Heart left ventricle (tissue), 16 donors: ENCODE data around the gene TIMM22. TPM values are rescaled to one million over a fixed set of nuclear protein-coding genes. Genes with fewer than 3 reads are reported as not detected.

ENCODE experiments used
- ATAC-seq, 4 donors: fragments of 200-7000 bp; cut with Tn5 transposase; one replicate each; pipeline ENCODE4 v1.9.1; 2020 to 2022; ENCODE audit warnings: moderate library complexity in 4 of 4, mild to moderate bottlenecking in 3 of 4, moderate number of reproducible peaks in 1 of 4
- DNase-seq, 5 donors: peaks; one replicate each; pipeline ENCODE4 v3.0.0-alpha.2; 2020
- H3K27ac ChIP-seq, 12 donors: fragments of 200-600 bp; sonication (generic) in 4 of 12; one replicate each; pipeline versions ENCODE4 v1.5.0 to v1.8.0; 2016 to 2022; ENCODE audit warnings: mild to moderate bottlenecking in 2 of 12
- H3K27me3 ChIP-seq, 9 donors: fragments of 200-600 bp; sonication (generic) in 2 of 9; one replicate each; pipeline versions ENCODE4 v1.5.1 to v1.8.0; 2016 to 2022; ENCODE audit warnings: mild to moderate bottlenecking in 3 of 9
- H3K36me3 ChIP-seq, 9 donors: fragments of 200-600 bp; sonication (generic) in 2 of 9; one replicate each; pipeline versions ENCODE4 v1.5.0 to v1.8.0; 2018 to 2022; ENCODE audit warnings: mild to moderate bottlenecking in 2 of 9
- H3K4me1 ChIP-seq, 12 donors: fragments of 200-600 bp; sonication (generic) in 4 of 12; one replicate each; pipeline versions ENCODE4 v1.5.0 to v1.8.0; 2016 to 2022; ENCODE audit warnings: mild to moderate bottlenecking in 3 of 12
- H3K4me3 ChIP-seq, 12 donors: fragments of 200-600 bp; sonication (generic) in 4 of 12; one replicate each; pipeline versions ENCODE4 v1.5.0 to v1.8.0; 2017 to 2022; ENCODE audit warnings: mild to moderate bottlenecking in 9 of 12, moderate library complexity in 4 of 12
- H3K9me3 ChIP-seq, 12 donors: fragments of 200-600 bp; sonication (generic) in 4 of 12; one replicate each; pipeline versions ENCODE4 v1.5.0 to v1.8.0; 2016 to 2022; ENCODE audit warnings: mild to moderate bottlenecking in 1 of 12
- POLR2A ChIP-seq, 2 donors: fragments of 450-650 bp; IDR thresholded peaks; one replicate each; pipeline ENCODE4 v1.6.1; 2017; ENCODE audit warnings: antibody characterized with exemption in 2 of 2, mild to moderate bottlenecking in 2 of 2, moderate library complexity in 2 of 2
- WGBS, 4 donors: extraction: QIAGEN DNeasy Blood & Tissue Kit in 2 of 4; methylation state at CpG; one replicate each; pipeline versions ENCODE4 v1.1.5 to v1.1.7; 2013 to 2018; 5-methylcytosine and 5-hydroxymethylcytosine counted together
- intact Hi-C, 10 donors: fragments of 100-400 bp; cut with DNase I; formaldehyde crosslinking; loops; one replicate each; pipeline versions ENCODE4 v1.11.1 to v1.14.2; 2022
- polyA plus RNA-seq, 2 donors: library from polyadenylated mRNA; stranded (reverse); fragments of 200-250 nt; gene quantifications; one replicate each; pipeline ENCODE4 v1.2.3, GENCODE V29; 2013
- total RNA-seq, 9 donors: library from RNA; depleted of rRNA in 2 of 9; stranded (reverse); fragments of >200 nt in 2 of 9; fragmentation: NEBNext Ultra II Directional in 3 of 9; extraction: Animal tissue kit (Norgen Biotek cat#: 25700) in 3 of 9; gene quantifications; one replicate each; pipeline versions ENCODE4 v1.1.0 to v1.2.4, GENCODE V29; 2016 to 2023
- TF ChIP-seq, protein P1 (sequence below), 12 donors: fragments of 200-600 bp; sonication (generic) in 4 of 12; IDR thresholded peaks; one replicate each; pipeline versions ENCODE4 v1.5.0 to v1.8.0; 2018 to 2022; ENCODE audit warnings: antibody characterized with exemption in 12 of 12, mild to moderate bottlenecking in 5 of 12
- donor health status: ischemic (EF 13 %, LVEDD 7.1; RV severe dilation, severe dysfunction).
- donor health status: healthy with polysubstance abuse.
- donor health status: DM: no; HTN: yes; CAD: no.
- donor health status: DM: no; HTN: no; CAD: no.
- donor health status: ischemic (EF 25% LVEDD 6.9; RV normal size, moderate dysfunction).
- donor health status: ischemic (EF 25% LVEDD 5.7; RV mildly dilated, moderate dysfunction).
- donor health status: healthy.
- donor health status: DM: yes; HTN: yes; CAD: no.
- donor health status: ischemic (EF 35%, LVEDD 5.7; RV mildly dilated, moderate dysfunction).
- donor health status: nonischemic (EF 11% LVEDD 7.7; RV severe dilation, severe dysfunction).
- donor health status: DM: yes; HTN: yes; CAD: no.
- donor health status: PGD.
- donor health status: ischemic (EF 29% LVEDD 5.4; RV normal size, mild dysfunction).
- donor health status: nonischemic (EF 23%, LVEDD 6.1; RV moderate dilation, normal function).

Gene TIMM22
- total and polyA plus RNA-seq, 11 donors: 12.5 to 20.4 (median 16.5) TPM

- no peak overlapping the region for H3K27ac ChIP-seq
- H3K4me1 ChIP-seq: peaks cover 6 to 71% (median 40%) of the 10 kb centered on the region in 12 donors
- H3K4me3 ChIP-seq: no peak overlapping the region
- no peaks in the 10 kb centered on the region for H3K27me3 ChIP-seq
- WGBS, 4 donors: 82 to 95% (median 87%) methylated on average over 9 to 20 of the region's 20 CpGs
- DNase-seq (no peak), ATAC-seq (no peak)
- no peaks in the 10 kb centered on the region for H3K9me3 ChIP-seq
- intact Hi-C loops: no loop called here
- peaks cover 0 to 39% (median 12%) of the 10 kb centered on the region in 9 donors for H3K36me3 ChIP-seq
- TF ChIP-seq, protein P1, sequence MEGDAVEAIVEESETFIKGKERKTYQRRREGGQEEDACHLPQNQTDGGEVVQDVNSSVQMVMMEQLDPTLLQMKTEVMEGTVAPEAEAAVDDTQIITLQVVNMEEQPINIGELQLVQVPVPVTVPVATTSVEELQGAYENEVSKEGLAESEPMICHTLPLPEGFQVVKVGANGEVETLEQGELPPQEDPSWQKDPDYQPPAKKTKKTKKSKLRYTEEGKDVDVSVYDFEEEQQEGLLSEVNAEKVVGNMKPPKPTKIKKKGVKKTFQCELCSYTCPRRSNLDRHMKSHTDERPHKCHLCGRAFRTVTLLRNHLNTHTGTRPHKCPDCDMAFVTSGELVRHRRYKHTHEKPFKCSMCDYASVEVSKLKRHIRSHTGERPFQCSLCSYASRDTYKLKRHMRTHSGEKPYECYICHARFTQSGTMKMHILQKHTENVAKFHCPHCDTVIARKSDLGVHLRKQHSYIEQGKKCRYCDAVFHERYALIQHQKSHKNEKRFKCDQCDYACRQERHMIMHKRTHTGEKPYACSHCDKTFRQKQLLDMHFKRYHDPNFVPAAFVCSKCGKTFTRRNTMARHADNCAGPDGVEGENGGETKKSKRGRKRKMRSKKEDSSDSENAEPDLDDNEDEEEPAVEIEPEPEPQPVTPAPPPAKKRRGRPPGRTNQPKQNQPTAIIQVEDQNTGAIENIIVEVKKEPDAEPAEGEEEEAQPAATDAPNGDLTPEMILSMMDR (IDR thresholded peaks at IDR 0.05): no peak
- TF ChIP-seq POLR2A (IDR thresholded peaks at IDR 0.05): no peak
Observed at GRCh38 chr17:1034652-1035210, 37.8 kb downstream of the TIMM22 start.

- Histone ChIP-seq H3K27ac (peak overlapping the region in 5 of 12 donors; percentile 18 to 48 (median 27)), H3K4me3 (no peak overlapping the region), H3K36me3 (peaks cover 0 to 32% (median 12%) of the 10 kb centered on the region in 9 donors), H3K9me3 (no peaks in the 10 kb centered on the region), H3K4me1 (peaks cover 5 to 71% (median 40%) of the 10 kb centered on the region in 12 donors), H3K27me3 (no peaks in the 10 kb centered on the region)
- WGBS, 4 donors: 34 to 46% (median 40%) methylated on average over 14 to 17 of the region's 17 CpGs
- TF ChIP-seq POLR2A (IDR thresholded peaks at IDR 0.05): no peak
- TF ChIP-seq, protein P1 (IDR thresholded peaks at IDR 0.05): no peak
- intact Hi-C loops: no loop called here
- DNase-seq: no peak
- ATAC-seq: no peak
Observed at GRCh38 chr17:1035546-1036170, 38.7 kb downstream of the TIMM22 start.

DNA sequence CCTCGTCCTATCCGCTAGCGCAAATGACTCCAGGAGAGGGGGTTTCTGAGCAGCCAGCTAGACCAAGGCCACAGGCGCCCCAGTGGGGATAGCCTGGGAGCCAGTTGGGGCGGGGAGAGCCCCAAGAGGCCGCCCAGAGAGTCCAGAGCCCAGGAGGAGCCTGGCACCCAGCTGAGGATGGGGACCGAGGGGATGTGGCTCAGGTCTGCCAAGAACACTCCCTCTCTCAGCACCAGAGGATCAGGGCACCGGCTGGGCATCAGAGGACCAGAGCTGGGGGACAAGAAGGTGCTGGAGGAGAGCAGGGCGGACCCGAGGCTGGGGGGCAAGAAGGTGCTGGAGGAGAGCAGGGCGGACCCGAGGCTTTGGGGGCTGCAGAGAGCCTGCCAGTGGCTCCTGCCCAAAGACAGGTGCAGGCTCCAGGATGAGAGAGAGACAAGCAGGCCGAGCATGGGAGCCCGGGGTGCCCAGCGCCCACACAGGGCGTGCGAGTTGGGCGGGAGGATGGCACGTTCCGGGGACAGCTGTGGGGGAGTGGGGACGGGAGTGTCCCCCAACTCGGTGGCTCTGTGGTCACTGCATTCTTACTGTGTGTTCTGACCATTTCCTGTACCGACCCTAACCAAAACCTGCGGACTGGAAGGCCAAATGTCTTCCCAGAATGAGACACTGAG is 39.4 kb downstream of the TIMM22 start:
- ATAC-seq (no peak), DNase-seq (no peak)
- peak overlapping the region in 4 of 12 donors; percentile 18 to 48 (median 27) for H3K27ac ChIP-seq
- H3K36me3 ChIP-seq: peaks cover 0 to 29% (median 12%) of the 10 kb centered on the region in 9 donors
- intact Hi-C loops: no loop called here
- no peaks in the 10 kb centered on the region for H3K27me3 ChIP-seq
- no peak for TF ChIP-seq POLR2A (IDR thresholded peaks at IDR 0.05)
- TF ChIP-seq, protein P1 (IDR thresholded peaks at IDR 0.05): no peak
- WGBS, 4 donors: 82 to 86% (median 85%) methylated on average over 24 of the region's 24 CpGs
- H3K9me3 ChIP-seq: no peaks in the 10 kb centered on the region
- peaks cover 5 to 71% (median 38%) of the 10 kb centered on the region in 12 donors for H3K4me1 ChIP-seq
- H3K4me3 ChIP-seq: no peak overlapping the region

DNA sequence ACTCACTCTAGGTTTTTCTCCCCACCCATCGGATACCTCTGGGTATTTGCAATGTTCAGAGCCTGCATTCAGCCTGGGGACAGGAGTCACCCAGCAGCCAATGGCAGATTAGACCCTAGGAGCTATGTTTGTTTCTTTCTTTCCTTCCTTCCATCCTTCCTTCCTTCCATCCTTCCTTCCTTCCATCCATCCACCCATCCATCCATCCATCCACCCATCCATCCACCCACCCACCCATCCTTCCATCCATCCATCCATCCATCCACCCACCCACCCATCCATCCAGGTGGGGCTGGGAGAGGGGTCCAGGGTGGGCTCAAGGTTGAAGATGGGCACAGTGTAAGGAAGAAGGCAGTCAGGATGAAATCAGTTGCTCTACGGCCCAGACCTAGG is 39.9 kb downstream of the TIMM22 start:
- peaks cover 5 to 71% (median 38%) of the 10 kb centered on the region in 12 donors for H3K4me1 ChIP-seq

More for the DNA sequence above, 39.9 kb downstream of the TIMM22 start:
- H3K4me3 ChIP-seq: no peak overlapping the region
- peak overlapping the region in 1 of 12 donors; percentile 18 for H3K27ac ChIP-seq
- 92 to 98% (median 96%) methylated on average over 2 of the region's 2 CpGs for WGBS, 4 donors
- peaks cover 0 to 29% (median 12%) of the 10 kb centered on the region in 9 donors for H3K36me3 ChIP-seq
- no peaks in the 10 kb centered on the region for H3K9me3 ChIP-seq
- no peak for TF ChIP-seq POLR2A (IDR thresholded peaks at IDR 0.05)
- TF ChIP-seq, protein P1 (IDR thresholded peaks at IDR 0.05): no peak
- intact Hi-C loops: no loop called here
- no peak for DNase-seq
- no peaks in the 10 kb centered on the region for H3K27me3 ChIP-seq
- ATAC-seq: no peak
